ENCODE results near the gene TAS2R60.
A peak's percentile ranks its signal among the peaks of the same experiment; 100 is the strongest.
"Not testable (repeated sequence)": the region's sequence is repeated elsewhere in the genome, so short reads cannot be mapped to it uniquely, and the experiment has no call there.

TAS2R60 gene

DNA sequence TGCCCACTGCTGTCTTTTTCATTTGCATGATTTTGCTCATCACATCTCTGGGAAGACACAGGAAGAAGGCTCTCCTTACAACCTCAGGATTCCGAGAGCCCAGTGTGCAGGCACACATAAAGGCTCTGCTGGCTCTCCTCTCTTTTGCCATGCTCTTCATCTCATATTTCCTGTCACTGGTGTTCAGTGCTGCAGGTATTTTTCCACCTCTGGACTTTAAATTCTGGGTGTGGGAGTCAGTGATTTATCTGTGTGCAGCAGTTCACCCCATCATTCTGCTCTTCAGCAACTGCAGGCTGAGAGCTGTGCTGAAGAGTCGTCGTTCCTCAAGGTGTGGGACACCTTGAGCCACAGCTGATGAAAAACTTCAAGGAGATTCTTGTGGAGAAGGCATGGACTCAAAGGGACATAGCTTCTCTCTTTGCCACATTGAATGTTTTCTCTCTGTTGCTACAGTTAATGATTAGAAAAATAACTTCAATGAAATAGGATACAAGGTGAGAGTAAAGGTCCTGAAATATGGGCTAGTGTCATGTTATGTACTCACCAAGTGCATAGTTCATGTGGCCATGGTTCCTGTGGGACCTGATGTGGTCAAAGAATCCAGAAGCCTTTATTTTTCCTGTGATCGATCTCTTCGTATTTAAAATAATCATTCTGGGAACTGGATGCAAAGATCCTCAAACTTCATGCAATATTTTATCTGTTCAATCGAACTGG lies 970 bp downstream of the TAS2R60 start:
- no peak for DNase-seq (ENCODE audit: low read depth in 2 of 2)

DNA sequence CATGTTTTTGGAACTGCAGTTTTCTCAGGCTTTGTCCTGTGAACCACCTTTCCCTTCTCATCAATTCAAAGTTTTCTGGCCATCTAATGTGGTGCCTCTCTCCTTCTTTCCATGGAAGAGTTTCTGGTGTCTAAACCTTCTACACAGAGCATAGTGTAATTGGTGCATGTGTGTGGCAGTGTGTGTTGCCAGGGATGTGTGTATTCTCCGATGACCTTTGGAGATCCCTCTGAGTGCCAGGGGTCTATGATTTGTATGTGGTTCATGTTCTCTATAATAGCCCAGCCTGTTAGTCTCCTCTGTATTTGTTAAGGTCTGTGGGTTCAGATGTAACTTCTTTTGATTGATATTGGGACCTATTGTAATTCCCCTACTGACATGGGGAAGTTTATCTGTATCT lies 1.5 kb downstream of the TAS2R60 start:
- DNase-seq (ENCODE audit: low read depth in 2 of 2): no peak

DNA sequence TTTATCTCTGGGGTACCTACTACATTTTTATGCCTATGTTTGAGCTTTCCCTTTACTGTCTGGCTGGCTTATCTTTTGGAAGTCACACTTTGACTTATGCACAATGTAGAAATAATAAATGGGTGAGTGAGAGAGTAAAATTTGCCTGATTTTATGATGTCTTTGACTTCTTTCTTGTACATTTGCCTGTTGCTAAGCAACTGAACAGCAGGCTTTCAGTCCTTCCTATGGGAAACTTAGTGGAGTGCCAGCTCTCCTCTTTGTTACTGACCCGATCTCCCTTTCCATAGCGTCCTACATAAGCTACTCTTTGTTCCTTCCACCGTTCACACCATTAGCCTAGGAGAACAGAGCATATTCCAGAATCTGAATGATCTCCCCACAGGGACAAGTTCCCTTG lies 4.2 kb downstream of the TAS2R60 start:
- DNase-seq (ENCODE audit: low read depth in 2 of 2): no peak

DNA sequence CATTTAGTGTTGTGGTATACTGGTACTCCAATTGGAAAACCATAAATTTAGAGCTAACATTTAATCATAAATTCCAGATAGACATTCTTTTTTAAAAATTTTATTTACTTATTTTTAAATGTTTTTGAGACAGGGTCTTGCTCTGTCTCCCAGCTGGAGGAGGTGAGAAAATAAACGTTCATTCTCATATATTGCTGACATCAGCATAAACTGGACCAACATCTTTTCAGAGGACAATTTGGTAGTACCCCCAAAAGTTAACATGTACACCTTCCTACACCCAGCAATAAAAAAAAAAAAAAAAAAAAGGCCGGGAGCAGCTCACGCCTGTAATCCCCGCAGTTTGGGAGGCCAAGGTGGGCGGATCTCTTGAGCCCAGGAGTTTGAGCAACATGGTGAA lies 5.2 kb downstream of the TAS2R60 start:
- DNase-seq (ENCODE audit: low read depth in 2 of 2): no peak

DNA sequence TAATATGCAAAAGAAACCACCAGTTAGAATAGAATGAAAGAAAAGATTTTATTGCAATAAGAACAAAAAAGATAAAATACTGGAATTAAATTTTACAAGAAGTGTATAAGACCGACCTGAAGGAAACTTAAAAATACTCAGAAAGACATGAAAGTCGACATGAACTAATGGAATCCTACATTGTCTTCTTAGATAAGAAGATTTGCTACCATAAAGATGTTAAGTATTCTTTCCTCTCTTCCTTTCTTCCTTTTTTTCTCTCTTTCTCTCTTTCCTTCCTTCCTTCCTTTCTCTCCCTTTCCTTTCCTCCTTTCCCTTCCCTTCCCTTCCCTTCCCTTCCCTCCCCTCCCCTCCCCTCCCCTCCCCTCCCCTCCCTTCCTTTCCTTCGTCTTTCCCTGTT lies 6.5 kb downstream of the TAS2R60 start:
- no peak for DNase-seq (ENCODE audit: low read depth in 2 of 2)

DNA sequence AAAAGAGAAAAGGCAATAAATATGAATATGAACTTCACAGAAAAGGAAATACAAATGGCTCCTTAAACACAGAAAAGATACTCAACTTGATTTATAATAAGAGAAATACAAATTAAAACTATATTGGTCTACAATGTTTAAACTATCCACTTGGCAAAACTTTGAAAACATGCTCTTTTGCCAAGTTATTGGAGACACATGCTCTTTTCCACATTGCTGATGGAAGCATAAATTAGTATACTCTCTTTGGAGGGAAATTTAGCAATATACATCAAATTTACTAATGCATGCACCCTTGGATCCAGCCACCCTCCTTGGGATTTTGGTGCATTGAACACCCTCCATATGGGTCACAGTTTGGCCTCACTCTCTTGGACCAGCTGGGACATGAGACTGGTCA lies 7.9 kb downstream of the TAS2R60 start:
- no peak for DNase-seq (ENCODE audit: low read depth in 2 of 2)

DNA sequence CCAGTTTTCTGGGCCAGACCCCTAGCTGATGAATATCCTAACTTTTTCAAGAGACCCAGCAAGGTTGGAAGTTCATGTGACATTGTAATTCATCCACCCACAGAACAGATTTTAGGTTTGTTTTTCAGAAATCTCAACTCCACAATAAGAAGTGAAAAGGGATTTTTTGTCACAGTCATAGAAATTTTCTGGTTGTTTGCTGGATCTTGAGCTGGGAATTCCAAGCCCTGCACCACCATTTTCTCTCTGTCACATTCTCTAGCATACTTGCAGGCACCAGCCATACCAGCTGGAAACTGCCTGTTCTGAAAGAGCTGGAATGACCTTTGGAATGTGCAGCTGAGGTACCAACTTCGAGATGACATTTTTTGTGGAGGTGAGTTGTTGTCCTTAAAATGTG lies 8.5 kb downstream of the TAS2R60 start:
- no peak for DNase-seq (ENCODE audit: low read depth in 2 of 2)

DNA sequence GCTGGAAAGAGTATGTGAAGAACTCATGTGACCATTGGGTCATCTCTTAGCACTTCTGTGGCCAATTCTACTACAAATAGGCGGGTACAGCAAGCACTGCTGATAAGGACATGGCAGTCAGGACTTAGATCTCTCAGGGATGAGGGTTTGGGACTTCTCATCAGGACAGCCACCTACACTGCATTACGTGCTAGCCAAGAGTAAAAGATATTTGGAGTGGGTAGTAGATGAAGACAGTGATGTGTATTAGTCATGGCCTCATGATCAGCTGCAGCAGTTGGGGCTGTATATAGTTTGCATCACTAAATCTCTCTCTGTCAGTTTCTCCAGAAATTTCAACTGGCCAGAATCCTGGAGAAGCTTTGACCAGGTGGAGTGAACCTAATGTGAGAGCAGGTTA lies 9.2 kb downstream of the TAS2R60 start:
- DNase-seq (ENCODE audit: low read depth in 2 of 2): no peak

DNA sequence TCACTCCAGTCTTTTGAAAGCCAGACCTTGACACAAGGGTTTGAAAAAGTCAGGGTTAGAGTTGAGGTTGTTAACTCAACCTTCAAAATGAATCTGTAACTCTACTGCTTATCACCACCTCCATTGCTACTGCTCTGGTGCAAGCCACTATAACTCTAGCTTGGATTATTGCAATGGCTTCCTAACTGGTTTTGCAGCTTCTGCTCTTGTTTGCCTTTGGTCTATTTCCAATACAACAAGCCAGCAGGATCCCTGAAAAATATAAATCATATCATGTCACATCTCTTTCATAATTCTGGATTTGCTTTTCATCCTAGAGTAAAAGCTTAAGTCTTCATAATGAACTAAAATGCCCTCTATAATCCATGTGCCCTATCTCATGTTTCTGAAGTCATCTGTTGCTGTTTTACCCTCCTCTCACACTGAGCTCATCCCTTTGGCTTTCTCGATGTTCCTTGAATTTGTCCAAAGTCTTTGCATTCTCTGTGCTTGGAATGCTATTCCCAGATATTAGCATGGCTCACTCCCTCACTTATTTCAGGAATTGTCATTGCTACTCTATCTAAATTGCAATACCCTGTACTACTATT lies 10.9 kb downstream of the TAS2R60 start:
- DNase-seq (ENCODE audit: low read depth in 2 of 2): no peak

DNA sequence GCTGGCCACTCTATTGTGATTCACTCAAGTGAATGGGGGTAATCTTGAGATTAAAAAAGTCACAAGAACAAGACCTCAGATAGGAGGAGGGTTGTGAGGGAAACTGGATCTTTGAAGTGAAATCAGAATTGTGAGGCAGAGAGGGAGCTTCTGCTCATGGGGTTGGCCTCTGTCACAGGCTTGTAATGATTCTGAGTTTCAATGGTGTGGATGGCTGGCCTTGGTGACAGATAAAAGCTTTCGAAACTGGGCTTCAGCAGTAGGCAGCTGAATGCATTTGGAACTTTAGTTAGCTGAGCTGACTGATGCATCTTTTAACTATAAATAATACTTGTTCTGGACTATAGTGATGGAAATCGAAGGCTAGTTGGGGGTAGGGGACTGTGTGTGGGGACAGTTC lies 12.2 kb downstream of the TAS2R60 start:
- no peak for DNase-seq (ENCODE audit: low read depth in 2 of 2)

DNA sequence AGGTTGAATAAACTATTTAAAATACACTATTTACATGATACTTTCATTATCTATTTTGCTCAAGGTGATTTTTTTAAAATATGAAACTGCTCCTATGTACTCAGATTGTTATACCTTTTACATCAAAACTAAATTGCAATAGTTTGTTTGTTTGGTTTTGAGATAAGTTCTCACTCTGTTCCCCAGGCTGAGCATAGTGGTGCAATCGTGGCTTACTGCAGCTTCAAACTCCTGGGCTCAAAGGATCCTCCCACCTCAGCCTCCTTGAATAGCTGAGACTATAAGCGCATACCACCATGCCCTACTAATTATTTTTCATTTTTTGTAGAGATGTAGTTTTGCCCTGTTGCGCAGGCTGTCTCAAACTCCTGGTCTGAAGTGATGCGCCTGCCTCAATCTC lies 12.7 kb downstream of the TAS2R60 start:
- no peak for DNase-seq (ENCODE audit: low read depth in 2 of 2)

DNA sequence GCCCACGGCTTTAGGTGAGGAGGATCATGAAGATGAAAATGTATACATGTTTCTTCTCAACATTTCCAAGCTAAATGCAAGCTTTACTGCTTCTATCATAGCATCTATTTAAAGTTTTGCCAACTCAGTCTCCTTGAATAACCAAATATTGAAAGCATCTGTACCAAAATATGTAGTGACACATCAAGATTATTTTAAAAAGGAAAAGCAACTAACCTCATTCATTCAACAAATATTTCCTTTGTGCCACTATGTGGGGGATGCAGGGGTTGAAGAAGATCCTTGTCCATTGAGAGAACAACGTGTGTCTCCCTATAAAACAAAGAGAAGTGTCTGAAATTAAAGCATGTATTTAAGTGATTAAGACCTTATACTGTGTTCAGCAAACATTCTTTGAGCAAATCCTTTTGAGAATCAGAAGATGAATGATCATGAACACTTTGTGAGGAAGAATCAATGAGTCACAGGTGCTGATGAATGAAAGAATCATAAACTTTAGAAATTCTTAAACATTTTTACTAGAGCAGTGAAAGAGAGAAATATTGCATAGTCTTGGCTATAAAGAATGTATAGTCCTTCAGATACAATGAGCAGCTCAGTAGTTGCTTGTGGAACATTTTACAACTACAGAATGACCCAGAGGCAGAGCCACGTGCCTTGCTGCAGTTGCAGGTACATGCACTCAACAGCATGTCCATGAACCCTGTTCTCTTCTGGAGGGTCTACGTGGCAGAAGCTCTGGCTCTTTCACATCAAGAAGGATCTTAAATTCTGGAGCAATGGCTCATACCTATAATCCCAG lies 13.9 kb downstream of the TAS2R60 start:
- DNase-seq (ENCODE audit: low read depth in 2 of 2): peak; percentile 61 to 63

DNA sequence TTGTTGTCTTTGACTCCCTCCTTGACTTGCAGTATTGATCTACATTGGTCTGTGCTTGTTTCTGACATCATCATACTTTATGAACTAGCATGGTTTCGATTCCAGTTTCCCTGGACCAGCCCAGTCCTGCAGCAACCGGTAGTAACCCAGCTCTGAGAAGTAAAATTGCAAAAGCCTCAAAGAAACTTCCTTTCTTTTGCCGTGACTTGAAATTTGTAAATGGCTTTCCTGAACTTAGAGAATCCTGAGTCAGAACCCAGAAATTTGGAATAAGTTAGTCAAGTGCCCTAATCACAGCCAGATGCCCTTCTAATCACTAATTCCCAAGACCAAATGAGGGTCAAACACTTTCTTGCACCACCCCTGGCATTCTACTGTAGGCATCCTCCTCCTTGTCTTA lies 15.0 kb downstream of the TAS2R60 start:
- DNase-seq (ENCODE audit: low read depth in 2 of 2): peak; percentile 68 to 69

DNA sequence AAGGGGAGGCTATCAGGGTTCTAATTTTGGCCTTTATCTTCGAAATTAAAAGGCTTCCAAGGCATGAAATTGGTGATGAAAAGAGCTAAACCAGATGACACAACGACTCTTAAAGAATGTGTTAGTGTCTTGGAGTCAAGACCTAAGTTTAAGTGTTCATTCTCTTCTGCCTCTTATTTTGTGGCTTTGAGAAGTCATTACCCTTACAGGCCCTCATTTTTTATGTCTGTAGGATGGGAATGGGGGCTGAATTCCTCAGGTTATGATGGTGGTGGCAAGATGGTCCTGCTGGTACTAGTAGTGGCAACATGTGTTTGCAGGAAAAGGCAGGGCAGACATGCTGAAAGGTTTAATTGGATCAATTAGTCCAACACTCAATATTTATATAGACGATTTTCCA lies 15.4 kb downstream of the TAS2R60 start:
- DNase-seq (ENCODE audit: low read depth in 2 of 2): no peak

DNA sequence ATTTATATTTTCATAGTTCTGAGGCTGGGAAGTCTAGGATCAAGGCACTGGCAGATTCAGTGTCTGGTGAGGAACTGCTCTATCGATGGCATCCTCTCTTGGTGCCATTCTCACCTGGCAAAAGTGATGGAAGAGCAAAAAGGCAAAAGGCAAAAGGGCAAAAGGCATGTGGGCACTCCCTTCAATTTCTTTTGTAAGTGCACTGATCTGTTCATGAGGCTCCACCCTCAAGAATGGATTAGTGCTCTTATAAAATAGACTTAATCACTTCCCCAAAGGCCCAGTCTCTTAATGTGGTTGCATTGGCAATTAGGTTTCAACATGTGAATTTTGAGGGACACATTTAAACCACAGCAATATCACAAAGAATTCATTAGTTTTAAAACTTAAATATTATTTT lies 16.1 kb downstream of the TAS2R60 start:
- DNase-seq (ENCODE audit: low read depth in 2 of 2): no peak

DNA sequence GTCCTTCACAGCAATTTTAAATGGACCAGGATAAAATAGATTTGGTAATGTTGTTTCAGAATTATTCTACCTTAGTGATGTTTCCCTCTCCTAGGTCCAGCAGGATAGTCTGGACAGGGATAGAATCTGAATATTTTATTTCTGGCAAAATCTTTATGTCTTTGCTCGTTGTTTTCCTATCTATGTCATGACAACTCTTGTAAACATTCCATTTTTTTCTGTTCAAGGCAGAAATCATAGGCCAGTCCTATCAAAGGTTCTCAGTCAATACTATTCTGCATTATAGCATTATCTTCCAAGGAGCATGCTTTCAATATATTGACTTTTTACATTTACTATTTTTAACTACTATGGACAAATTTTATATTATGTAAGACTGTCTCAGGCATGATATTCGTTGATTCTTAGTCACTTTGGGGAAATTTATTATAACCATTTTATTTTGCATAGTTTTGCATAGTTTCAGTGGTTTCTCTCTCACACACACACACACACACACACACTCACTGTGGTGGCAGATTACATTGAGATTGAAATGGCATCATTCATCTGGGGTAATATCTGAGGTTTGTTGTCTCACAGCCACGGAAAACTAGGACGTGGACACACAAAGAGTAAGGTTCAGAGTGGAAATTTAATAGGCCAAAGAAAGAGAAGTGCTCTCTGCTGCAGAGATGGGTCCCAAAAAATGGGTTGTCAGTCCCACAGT lies 17.2 kb downstream of the TAS2R60 start:
- DNase-seq (ENCODE audit: low read depth in 2 of 2): no peak

DNA sequence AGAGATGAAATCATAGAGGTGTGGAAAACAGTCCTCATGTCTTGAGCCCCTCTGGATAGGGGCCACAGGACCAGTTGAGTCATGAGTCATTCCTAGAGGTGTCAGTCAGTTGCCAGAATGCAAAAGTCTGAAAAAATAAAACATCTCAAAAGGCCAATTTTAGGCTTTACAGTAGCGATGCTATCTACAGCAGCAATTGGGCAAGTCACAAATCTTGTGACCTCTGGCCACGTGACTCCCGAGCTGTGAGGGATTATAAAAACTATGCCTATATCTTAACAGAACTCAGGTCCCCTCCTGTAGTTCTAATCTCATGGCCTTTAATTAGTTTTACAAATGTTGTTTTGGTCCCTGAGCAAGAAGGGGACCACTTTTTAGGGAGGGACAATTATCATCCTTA lies 18.8 kb downstream of the TAS2R60 start:
- no peak for DNase-seq (ENCODE audit: low read depth in 2 of 2)

DNA sequence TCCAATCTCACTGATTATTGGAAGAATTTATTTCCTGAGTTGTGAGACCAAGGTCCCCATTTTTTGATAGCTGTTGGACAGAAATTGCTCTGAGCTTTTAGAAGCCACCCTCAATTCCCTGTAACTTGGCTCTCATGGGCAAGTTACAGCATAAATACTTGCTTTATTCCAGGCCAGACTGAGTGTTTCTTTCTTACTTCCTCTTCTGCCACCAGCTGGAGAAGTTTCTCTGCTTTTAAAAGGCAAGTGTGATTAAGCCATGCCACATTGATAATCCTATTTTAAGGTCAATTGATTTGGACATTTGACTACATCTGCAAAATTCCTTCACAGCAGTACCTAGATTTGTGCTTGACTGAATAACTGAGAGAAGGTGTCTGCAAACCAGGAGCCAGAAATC lies 20.3 kb downstream of the TAS2R60 start:
- DNase-seq (ENCODE audit: low read depth in 2 of 2): no peak

DNA sequence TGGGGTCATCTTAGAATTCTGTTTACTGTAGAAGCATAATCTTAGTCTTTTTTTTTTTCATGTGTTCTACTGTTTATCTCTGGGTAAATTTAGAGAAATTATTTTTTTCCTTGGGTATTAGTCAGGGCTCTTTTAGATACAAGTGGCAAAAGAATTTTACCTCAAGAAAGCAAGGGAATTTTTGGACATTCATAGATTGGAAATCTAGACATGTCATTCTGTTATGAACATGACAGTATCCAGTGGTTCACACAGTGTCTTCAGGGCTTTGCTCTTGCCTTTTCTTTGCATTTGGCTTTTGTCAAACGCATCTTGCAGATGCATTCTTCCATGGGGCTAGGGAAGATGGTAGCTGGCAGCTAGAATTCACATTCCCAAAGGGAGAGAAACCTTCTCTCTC lies 20.7 kb downstream of the TAS2R60 start:
- DNase-seq (ENCODE audit: low read depth in 2 of 2): no peak

DNA sequence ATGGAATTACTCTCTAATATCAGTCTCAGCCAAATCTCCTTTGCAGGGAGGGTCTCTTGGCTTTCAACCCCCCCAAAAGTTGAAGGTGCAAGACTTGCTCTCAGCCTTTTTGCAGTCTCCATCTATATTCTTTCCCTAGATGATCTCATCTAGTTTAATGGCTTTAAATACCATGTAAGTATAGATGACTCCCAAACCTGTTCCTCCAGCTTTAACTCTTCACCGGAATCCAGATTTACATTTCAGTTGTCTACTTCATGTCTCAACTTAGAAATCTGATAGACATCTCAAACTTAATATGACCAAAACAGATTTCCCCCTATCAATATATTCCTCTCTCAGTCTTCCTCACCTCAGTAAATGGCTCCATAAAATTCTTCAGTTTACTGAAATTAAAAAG lies 24.5 kb downstream of the TAS2R60 start:
- no peak for DNase-seq (ENCODE audit: low read depth in 2 of 2)

DNA sequence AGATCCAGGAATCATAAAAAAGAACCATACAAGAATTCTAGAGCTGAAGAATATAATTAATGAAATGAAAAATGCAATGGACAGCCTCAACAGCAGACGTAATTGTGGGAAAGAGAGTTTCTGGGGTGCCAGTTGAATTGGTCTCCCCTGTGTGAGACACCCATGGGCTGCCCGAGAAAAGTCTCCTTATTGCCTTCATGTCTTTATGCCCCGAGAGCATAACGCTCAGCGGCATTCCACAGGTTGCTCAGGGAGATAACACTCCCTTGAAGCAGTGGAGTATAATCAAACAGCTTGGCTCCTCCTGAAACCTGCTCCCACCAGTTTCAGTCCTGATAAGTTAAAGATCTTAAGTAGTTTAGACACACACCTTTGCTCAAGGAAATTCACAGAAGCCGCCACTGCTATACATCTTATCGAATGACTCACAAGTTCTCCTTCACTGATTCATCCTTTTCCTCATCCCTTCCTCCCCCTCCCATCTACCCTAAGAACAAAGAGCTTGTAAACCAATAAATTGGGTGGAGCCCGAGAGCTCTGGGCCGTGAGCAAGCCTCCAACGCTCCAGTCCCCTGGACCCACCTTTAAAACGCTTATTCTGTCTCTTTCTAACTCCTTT lies 28.9 kb downstream of the TAS2R60 start:
- not testable (repeated sequence) for DNase-seq (ENCODE audit: low read depth in 2 of 2)
